Measurements from ENCODE around the gene ZBTB20.

Gene ZBTB20

DNA sequence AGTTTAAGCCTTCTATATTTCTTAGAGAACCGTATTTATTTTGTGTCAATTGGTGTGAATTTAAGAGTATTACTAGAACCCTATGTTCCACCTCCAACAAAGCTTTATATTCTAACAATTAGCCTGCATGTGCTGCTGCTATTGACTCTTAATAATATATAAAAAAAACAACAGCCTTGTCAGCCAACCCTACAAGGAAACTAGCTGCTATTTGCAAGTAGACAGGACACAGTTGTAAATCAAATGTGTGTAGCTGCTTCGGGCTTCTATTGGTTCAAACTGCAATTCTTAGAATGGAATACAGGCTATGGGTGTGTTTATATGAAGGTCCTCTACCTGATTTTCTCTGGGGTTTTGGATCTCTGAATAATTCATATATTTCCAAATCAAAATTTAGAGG lies 60.7 kb downstream of the ZBTB20 start:
- no peak for TF ChIP-seq ZNF274 (IDR thresholded peaks at IDR 0.05; ENCODE audit: low read depth, low read length)
- H3K4me3 ChIP-seq (ENCODE audit: low read length): no peak overlapping the region

DNA sequence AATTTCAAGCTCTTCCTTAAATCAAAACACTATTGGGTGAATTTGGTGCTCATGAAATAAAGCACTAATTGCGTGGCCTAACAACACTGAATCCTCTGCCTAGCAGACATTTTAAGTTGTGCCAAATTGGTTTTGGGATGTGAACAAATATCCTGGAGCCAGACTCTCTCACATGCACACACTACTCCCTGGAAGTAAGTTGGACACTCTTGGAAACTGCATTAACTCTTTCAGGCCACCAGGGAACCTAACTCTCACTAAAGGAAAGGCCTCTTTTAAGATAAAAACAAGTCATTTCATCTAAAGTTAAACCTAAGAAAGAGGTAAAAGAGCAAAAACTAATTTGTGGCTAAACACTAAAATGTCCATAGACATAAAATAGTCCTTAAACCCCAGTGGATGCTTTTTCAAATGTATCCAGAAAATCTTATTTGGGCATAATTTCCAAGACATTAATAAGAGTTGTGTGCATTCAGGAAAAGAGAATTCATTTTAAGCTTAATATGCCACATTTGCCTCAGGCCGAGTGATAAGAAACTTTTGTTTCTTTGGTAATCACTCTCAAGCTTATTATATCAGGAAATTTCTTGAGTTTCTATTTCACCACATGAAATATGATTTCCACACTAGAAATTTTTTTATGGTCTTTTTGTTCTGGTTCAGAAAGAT lies 61.8 kb downstream of the ZBTB20 start:
- no peak for TF ChIP-seq ZNF274 (IDR thresholded peaks at IDR 0.05; ENCODE audit: low read depth, low read length)
- no peak overlapping the region for H3K4me3 ChIP-seq (ENCODE audit: low read length)

DNA sequence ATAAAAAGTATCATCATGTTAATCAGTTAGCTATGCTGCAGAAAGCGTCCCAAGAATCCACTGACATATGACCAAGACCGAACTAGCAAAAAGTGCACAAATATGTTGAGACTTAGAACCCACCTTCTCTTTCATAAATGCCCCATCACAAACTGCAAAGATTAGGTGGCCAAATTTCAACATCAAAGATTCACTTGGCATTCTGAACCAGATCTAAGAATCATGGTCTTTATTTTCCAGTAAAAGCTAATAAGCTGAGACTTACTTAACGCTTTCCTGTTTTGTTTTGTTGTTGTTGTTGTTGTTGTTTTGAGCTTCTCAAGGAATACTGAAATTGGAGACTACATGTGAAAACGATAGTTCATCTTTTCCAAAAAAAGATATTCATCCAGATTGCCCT lies 62.4 kb downstream of the ZBTB20 start:
- H3K4me3 ChIP-seq (ENCODE audit: low read length): no peak overlapping the region
- TF ChIP-seq ZNF274 (IDR thresholded peaks at IDR 0.05; ENCODE audit: low read depth, low read length): no peak

DNA sequence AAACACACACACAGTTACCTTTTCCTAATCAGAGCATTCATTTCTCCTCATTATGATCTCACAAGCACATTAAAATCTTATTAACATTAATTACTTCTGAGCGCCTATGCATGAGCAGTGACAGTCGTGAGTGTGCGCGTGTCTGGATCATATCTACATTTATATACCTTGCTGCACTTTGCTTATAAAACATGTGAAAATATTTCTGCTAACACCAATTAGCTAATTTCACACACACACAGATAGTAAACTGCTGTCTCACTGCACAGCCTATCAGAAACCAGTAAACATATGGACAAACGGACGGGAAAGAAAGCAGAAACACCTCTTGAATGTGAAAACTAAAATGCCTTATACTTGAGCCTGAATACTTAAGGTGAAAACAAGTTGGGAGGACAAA lies 64.8 kb downstream of the ZBTB20 start:
- no peak overlapping the region for H3K4me3 ChIP-seq (ENCODE audit: low read length)
- TF ChIP-seq ZNF274 (IDR thresholded peaks at IDR 0.05; ENCODE audit: low read depth, low read length): no peak

DNA sequence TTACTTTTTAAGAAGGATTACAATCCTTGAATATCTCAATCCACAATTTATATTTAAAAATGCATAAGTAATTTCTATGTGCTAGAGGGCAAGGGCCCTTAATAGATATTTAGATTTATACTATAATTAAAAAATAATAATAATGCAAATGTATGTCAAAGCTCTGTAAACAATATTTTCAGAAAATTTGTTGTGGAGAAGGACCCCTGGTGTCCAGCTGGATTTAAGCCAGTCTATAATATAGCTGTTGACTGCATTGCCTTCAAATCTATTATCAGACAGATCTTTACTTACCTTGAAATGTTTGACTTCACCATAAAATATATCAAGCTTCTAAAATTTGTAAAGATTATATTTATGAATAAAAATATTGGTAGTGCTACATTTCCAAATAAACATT lies 65.6 kb downstream of the ZBTB20 start:
- TF ChIP-seq ZNF274 (IDR thresholded peaks at IDR 0.05; ENCODE audit: low read depth, low read length): no peak
- no peak overlapping the region for H3K4me3 ChIP-seq (ENCODE audit: low read length)

DNA sequence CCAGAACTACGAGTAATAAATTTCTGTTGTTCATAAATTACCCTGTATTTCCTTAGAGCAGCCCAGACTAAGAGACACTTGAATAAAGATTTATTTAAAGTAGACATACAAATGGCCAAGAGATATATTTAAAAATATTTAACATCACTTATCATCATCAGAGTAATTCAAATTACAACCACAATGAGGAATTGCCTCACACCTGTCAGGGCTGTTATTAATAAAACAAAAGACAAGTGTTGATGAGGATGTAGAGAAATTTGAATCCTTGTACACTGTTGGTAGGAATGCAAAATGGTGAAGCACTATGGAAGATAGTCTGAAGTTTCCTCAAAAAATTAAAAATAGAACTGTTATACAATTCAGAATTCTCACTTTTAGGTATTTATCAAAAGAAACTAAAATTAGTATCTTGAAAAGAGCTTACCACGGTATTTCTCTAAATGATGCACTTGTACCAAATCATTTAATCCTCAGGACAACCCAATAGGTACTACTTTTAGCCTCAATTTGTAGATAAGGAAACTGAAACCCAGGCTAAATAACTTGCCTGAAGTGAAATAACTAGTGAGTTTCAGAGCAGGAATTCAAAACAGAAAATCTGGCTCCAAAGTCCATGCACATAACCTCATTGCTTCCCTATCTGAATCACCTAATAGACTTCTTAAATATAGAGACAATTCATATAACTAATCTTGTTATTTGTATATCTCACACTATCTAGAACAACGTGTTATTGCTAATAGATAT lies 69.4 kb downstream of the ZBTB20 start:
- H3K4me3 ChIP-seq (ENCODE audit: low read length): no peak overlapping the region
- no peak for TF ChIP-seq ZNF274 (IDR thresholded peaks at IDR 0.05; ENCODE audit: low read depth, low read length)

DNA sequence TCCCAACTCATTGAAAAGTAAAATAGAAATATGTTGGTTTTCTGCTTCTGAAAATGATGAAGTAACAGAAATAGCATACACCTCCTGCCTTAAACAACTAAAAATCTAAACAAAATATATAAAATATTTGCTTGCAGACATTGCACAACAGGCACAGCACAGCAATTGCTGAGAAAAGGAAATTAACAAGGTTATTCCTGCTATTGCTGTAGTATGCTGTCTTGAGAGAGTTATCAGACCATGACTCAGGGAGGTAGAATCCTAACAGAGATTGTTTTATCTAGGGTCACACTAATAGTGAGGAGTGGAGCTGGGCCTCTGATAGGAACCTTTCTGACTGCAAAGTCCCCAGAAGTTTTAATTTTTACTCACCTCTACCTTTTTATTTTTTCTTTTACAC lies 72.6 kb downstream of the ZBTB20 start:
- no peak overlapping the region for H3K4me3 ChIP-seq (ENCODE audit: low read length)
- TF ChIP-seq ZNF274 (IDR thresholded peaks at IDR 0.05; ENCODE audit: low read depth, low read length): no peak

DNA sequence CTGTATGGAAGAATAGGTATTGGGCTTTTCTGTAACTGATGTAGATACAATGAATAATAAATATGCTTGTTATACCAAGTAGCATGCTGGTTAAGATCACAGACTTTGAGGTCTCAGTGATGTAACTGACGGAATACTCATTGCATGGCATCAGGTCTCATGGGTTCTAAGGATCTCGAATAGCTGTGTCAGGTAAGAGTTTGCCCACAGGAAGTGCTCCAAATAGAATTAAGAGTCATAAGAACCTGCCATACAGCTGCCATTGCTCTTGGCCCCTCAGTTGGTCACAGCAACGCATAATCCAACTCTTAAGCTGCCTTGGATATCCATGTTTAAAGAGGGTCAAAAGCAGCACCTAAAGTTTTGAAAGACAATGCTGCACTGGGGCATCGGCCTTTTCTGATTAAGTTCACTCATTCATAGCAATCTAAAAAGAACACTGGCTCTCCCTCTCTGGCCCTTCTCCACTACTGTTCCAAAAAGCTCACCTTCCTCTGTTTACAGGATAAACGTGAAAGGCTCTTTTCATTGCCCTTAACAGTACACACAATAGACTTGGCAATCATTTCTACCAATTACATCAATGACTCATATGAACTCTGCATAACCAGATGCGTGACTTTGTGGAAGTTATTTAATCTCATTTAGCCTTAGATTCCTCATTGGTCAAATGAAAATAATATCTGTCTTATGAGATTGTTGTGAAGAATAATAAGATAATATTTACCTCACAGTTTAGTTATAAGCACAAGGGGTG lies 74.6 kb downstream of the ZBTB20 start:
- no peak for TF ChIP-seq ZNF274 (IDR thresholded peaks at IDR 0.05; ENCODE audit: low read depth, low read length)
- no peak overlapping the region for H3K4me3 ChIP-seq (ENCODE audit: low read length)

DNA sequence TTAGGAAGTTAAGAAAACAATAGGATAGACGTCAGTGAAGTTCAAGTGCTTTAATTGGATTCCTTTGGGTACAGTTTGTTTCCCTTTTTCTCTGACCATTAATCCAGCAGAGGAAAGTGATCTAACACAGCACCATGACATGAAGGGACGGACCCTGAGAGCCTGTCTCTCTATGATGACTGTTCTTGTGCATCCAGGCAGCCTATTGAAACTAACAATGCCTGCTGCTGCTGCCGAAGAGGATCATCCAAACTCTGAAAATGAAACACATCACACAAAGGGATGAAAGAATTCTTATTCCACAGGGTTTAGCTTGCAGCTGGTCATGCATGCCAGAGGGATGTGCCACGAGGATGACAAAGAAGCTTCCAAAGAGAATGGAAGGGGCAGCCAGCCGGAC lies 75.5 kb downstream of the ZBTB20 start:
- H3K4me3 ChIP-seq (ENCODE audit: low read length): no peak overlapping the region
- TF ChIP-seq ZNF274 (IDR thresholded peaks at IDR 0.05; ENCODE audit: low read depth, low read length): no peak

DNA sequence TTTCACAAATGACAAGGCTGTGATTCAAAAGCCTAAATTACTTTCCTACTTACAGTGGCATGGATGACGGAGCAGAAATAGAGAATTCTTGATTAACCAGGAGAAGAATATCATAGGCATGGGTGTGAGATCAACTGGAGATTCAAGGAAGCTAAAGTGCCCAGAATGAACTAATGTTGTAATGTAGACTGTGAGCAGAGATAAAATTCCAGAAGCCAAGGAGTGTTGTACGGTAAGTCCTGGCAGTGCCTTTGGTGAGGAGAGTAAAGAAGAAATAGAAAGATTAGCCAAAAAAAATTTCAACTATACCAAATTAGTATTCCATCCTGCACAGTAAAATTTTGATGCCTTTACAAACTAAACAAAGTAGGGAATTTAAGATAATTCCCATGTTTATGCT lies 75.9 kb downstream of the ZBTB20 start:
- H3K4me3 ChIP-seq (ENCODE audit: low read length): no peak overlapping the region
- TF ChIP-seq ZNF274 (IDR thresholded peaks at IDR 0.05; ENCODE audit: low read depth, low read length): no peak

DNA sequence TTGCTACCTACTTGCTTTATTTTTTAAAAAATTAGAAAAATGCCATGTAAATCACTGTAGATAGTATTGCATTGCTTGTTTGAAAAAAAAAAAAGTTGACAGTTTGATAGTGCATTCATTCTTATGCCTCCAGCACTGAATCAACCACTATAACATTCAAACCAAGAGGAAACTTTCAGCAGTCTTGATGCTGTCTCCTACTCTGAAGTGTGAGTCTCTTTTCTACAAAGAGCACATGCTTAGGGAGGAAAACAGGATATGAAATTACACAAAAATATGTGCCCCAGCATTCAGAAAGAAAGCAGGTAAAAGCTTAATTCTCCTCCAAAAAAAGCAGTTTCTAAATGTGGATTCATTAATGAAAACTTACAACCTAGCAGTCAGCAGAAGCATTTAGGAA lies 78.3 kb downstream of the ZBTB20 start:
- H3K4me3 ChIP-seq (ENCODE audit: low read length): no peak overlapping the region
- no peak for TF ChIP-seq ZNF274 (IDR thresholded peaks at IDR 0.05; ENCODE audit: low read depth, low read length)

DNA sequence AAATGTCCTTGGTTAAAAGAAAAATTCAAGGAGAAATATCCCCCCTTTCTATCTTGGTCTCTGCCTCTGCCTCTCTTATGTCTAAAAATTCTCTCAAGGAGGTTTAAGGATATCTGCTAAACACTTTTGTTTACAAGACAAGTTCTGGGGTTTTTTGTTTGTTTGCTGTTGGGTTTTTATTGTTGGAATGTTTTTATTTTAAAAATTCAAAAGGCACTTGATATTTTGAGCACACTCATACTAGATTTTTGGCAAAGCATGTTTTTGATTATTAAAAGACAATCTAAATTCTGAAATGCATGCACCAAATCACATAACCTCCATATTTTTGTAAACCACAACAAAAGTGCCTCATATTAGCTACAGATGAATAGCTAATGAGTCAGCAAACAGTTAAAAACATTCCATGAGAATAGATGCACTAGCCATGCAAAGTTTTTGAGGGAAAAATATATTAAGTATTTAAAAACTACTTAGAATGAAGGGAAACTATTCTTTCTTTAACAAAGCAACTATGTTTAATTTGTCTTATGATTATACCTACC lies 84.6 kb downstream of the ZBTB20 start:
- no peak for TF ChIP-seq ZNF274 (IDR thresholded peaks at IDR 0.05; ENCODE audit: low read depth, low read length)

DNA sequence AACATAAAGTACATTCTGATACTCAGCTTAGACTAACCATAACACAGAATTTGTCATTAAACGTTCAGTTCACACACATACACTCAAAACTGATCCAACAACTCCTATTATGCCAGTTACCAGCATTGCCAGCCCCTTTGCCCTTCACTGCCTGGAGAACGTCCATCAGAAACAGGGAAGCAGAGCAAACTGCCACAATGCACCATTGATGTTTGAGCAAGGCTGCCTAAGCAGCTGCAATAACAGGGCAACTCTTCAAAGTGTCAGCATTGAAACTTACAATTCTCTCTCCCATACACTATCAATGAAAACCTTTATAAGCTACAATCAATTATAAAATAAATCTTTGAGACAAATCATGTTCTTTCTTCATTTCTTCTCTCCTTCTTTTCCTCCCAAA lies 85.1 kb downstream of the ZBTB20 start:
- no peak for TF ChIP-seq ZNF274 (IDR thresholded peaks at IDR 0.05; ENCODE audit: low read depth, low read length)

More for the DNA sequence above, 84.6 kb downstream of the ZBTB20 start:
- no peak overlapping the region for H3K4me3 ChIP-seq (ENCODE audit: low read length)

DNA sequence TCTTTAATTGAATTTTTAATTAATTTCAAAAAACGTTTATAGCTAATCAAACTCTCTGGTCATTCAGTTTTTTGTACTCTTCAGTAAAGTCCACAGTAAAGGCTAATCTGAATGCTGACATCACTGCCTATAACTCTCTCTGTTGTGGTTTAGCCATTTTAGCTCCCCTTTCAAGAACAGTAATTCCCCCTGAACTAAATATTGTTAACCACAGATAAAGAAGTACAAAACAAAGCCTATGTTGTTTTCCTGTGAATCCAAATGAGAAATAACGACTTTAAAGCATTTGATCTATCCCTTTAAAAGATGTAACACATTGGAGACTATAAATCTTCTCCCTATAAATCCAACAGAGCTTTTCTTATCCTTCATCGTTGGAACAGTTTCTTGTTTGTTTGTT lies 94.2 kb downstream of the ZBTB20 start:
- TF ChIP-seq ZNF274 (IDR thresholded peaks at IDR 0.05; ENCODE audit: low read depth, low read length): no peak
- no peak overlapping the region for H3K4me3 ChIP-seq (ENCODE audit: low read length)

More for the DNA sequence above, 85.1 kb downstream of the ZBTB20 start:
- H3K4me3 ChIP-seq (ENCODE audit: low read length): no peak overlapping the region

Data from GM08714 (cell line).